T-cell (primary cell): Measurements from ENCODE around the gene PCNX2. TPM values are rescaled to one million over a fixed set of nuclear protein-coding genes. Genes with fewer than 3 reads are reported as not detected.

Experiments
- ATAC-seq, 4 experiments: fragments of 200-7000 bp in 3 of 4; fragments of 150-1000 bp in 1 of 4; cut with Tn5 transposase; replicated peaks in 1 of 4; 1 replicate in 3 of 4; 2 replicates in 1 of 4; pipeline ENCODE4 v1.10.0; 2021; ENCODE audit warnings: moderate library complexity in 3 of 4, mild to moderate bottlenecking in 2 of 4, moderate number of reproducible peaks in 1 of 4
- CTCF ChIA-PET, 2 donors: fragments of 300-600 bp; sonication (Branson Sonifier 250); formaldehyde crosslinking; loops; one replicate each; lab custom pipeline; 2022; ENCODE audit warnings: antibody characterized with exemption in 2 of 2; lab: Charles Lee
- POLR2A ChIA-PET, 2 donors: fragments of 300-600 bp; sonication (Branson Sonifier 250); formaldehyde crosslinking; loops; one replicate each; lab custom pipeline; 2022; ENCODE audit warnings: antibody characterized with exemption in 2 of 2; lab: Charles Lee
- DNase-seq, 35 experiments: peaks; one replicate each; pipeline versions ENCODE4 v3.0.0 to v3.0.0-alpha.2; 2013 to 2023
- H3K27ac ChIP-seq: one replicate; pipeline ENCODE4 v1.5.1; 2013; ENCODE audit warnings: low read length
- H3K27me3 ChIP-seq, 2 experiments: replicated peaks in 1 of 2; 1 replicate in 1 of 2; 2 replicates in 1 of 2; pipeline versions ENCODE4 v1.6.1 to v1.7.0; 2013; ENCODE audit warnings: low read length in 1 of 2, mixed read lengths in 1 of 2; ENCODE audit not compliant: control insufficient read depth in 2 of 2, insufficient read depth in 2 of 2; ENCODE audit errors: extremely low read depth in 1 of 2
- H3K36me3 ChIP-seq, 2 donors: 1 replicate in 1 of 2; 2 replicates in 1 of 2; pipeline versions ENCODE4 v1.6.1 to v1.7.0; 2013; ENCODE audit warnings: low read length in 1 of 2; ENCODE audit not compliant: control insufficient read depth in 2 of 2, insufficient read depth in 1 of 2; ENCODE audit errors: extremely low read depth in 1 of 2
- H3K4me1 ChIP-seq, 2 experiments: 1 replicate in 1 of 2; 2 replicates in 1 of 2; pipeline versions ENCODE4 v1.6.1 to v1.7.0; 2013; ENCODE audit warnings: low read length in 2 of 2, mixed read lengths in 1 of 2; ENCODE audit not compliant: insufficient read depth in 2 of 2, control insufficient read depth in 1 of 2; ENCODE audit errors: extremely low read depth in 1 of 2
- H3K4me3 ChIP-seq, 2 donors: 1 replicate in 1 of 2; 2 replicates in 1 of 2; pipeline versions ENCODE4 v1.5.1 to v1.7.0; 2013; ENCODE audit warnings: mild to moderate bottlenecking in 2 of 2, low read length in 1 of 2, moderate library complexity in 1 of 2; ENCODE audit not compliant: control insufficient read depth in 1 of 2; ENCODE audit errors: extremely low read depth in 1 of 2
- H3K9me3 ChIP-seq: 2 replicates; pipeline ENCODE4 v1.7.0; 2013
- H3K27ac Mint-ChIP-seq, 2 donors: one replicate each; pipeline ENCODE4 v1.8.0; 2020 to 2021; ENCODE audit warnings: mild to moderate bottlenecking in 2 of 2, mixed read lengths in 2 of 2
- H3K27me3 Mint-ChIP-seq, 2 donors: one replicate each; pipeline ENCODE4 v1.8.0; 2021 to 2022; ENCODE audit warnings: mixed read lengths in 2 of 2
- H3K36me3 Mint-ChIP-seq: one replicate; pipeline ENCODE4 v1.8.0; 2021; ENCODE audit warnings: mixed read lengths
- H3K4me1 Mint-ChIP-seq, 3 donors: one replicate each; pipeline ENCODE4 v1.8.0; 2020 to 2022; ENCODE audit warnings: mixed read lengths in 3 of 3, mild to moderate bottlenecking in 1 of 3
- H3K4me3 Mint-ChIP-seq, 3 donors: one replicate each; pipeline ENCODE4 v1.8.0; 2020 to 2022; ENCODE audit warnings: mild to moderate bottlenecking in 3 of 3, mixed read lengths in 3 of 3, moderate library complexity in 3 of 3
- H3K9me3 Mint-ChIP-seq, 3 donors: one replicate each; pipeline ENCODE4 v1.8.0; 2020 to 2022; ENCODE audit warnings: mixed read lengths in 3 of 3
- whole genome bisulfite sequencing: methylation state at CpG from one replicate; pipeline ENCODE4 v1.1.5; 2013; ENCODE audit warnings: missing lambda C conversion rate; ENCODE audit not compliant: insufficient coverage; 5-methylcytosine and 5-hydroxymethylcytosine counted together
- total RNA-seq, 35 experiments: library from RNA in 6 of 35; stranded (reverse) in 6 of 35; fragments of 120-200 nt in 1 of 35; gene quantifications; one replicate each; pipeline versions ENCODE4 v1.2.1 to v1.2.4 and lab custom pipeline; 2013 to 2026

Gene PCNX2
- total RNA-seq, 5 donors from 2014 or later (not counting 1 experiment from before 2014, with no cell fraction given) = 47.2 to 91.7 (median 68.6) TPM

- 100% methylated on average over 1 of the region's 4 CpGs for WGBS
- CTCF ChIA-PET = no interaction called here
These were observed 325.0 kb downstream of the PCNX2 start for GRCh38 chr1:232970508-232970907.

DNA sequence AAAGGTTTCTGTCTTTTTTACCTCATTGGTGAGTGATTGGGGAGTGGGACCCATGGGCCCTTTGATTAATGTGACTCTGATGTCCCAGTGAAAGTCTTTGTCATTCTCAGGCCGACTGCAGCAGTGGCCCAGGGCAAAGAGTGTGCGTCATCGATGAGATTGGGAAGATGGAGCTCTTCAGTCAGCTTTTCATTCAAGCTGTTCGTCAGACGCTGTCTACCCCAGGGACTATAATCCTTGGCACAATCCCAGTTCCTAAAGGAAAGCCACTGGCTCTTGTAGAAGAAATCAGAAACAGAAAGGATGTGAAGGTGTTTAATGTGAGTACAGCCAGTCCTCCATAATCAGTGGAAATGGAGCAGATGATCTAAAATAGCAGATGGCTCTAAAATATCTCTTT, 325.7 kb downstream of the PCNX2 start:
- Histone ChIP-seq H3K4me1 (peaks cover 6 to 7% of the 10 kb centered on the region in 2 experiments), H3K9me3 (no peaks in the 10 kb centered on the region), H3K27me3 (no peaks in the 10 kb centered on the region), H3K36me3 (peaks cover 5 to 74% of the 10 kb centered on the region in 2 donors), H3K27ac (no peak overlapping the region), H3K4me3 (no peak overlapping the region)
- 100% methylated on average over 3 of the region's 5 CpGs for WGBS
- peaks cover 11 to 20% (median 11%) of the 10 kb centered on the region in 3 donors for H3K4me1 Mint-ChIP-seq
- DNase-seq (no peak), ATAC-seq (no peak)
- H3K4me3 Mint-ChIP-seq = no peak overlapping the region
- peaks cover 74% of the 10 kb centered on the region for H3K36me3 Mint-ChIP-seq
- CTCF ChIA-PET = no interaction called here
- POLR2A ChIA-PET = no interaction called here
- H3K9me3 Mint-ChIP-seq = peaks cover 17 to 21% (median 17%) of the 10 kb centered on the region in 3 donors
- no peaks in the 10 kb centered on the region for H3K27me3 Mint-ChIP-seq
- no peak overlapping the region for H3K27ac Mint-ChIP-seq

More at GRCh38 chr1:232970508-232970907, 325.0 kb downstream of the PCNX2 start:
- peaks cover 17 to 21% (median 17%) of the 10 kb centered on the region in 3 donors for H3K9me3 Mint-ChIP-seq
- no peaks in the 10 kb centered on the region for H3K9me3 ChIP-seq
- no peak overlapping the region for H3K27ac Mint-ChIP-seq
- no peak overlapping the region for H3K4me3 ChIP-seq
- H3K27me3 ChIP-seq = no peaks in the 10 kb centered on the region
- ATAC-seq (no peak), DNase-seq (no peak)
- H3K36me3 ChIP-seq = peaks cover 5 to 78% of the 10 kb centered on the region in 2 donors
- POLR2A ChIA-PET = no interaction called here
- H3K4me1 ChIP-seq = peaks cover under 1 to 4% of the 10 kb centered on the region in 2 experiments
- peaks cover 4 to 13% (median 4%) of the 10 kb centered on the region in 3 donors for H3K4me1 Mint-ChIP-seq
- no peaks in the 10 kb centered on the region for H3K27me3 Mint-ChIP-seq
- peaks cover 74% of the 10 kb centered on the region for H3K36me3 Mint-ChIP-seq
- H3K4me3 Mint-ChIP-seq = no peak overlapping the region
- no peak overlapping the region for H3K27ac ChIP-seq

GRCh38 chr1:232968965-232969364, 326.6 kb downstream of the PCNX2 start:
- DNase-seq (no peak), ATAC-seq (no peak)

DNA sequence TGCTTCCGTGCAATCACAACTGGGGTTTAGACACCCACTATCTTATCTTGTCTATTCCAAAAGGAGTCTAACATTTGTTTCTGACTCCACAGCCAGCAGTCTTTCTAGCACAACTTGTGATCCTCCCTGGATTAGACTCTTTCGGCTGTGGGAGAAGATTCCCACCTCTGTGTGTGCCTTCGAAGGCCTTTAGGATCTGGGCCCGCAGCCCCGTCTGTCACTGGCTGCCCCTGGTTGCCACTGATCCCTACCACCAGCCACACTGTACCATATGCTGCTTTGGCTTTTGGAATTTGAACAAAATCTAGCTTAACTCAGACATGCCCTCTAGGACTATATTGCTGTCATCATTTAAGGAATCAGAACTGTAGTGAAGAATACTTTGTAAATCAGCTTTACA, 327.1 kb downstream of the PCNX2 start:
- Mint-ChIP-seq H3K27ac (no peak overlapping the region), H3K27me3 (no peaks in the 10 kb centered on the region), H3K4me3 (no peak overlapping the region), H3K9me3 (peaks cover 8 to 11% (median 9%) of the 10 kb centered on the region in 3 donors), H3K36me3 (peaks cover 66% of the 10 kb centered on the region), H3K4me1 (peaks cover 13 to 28% (median 22%) of the 10 kb centered on the region in 3 donors)
- WGBS = 100% methylated on average over 4 of the region's 5 CpGs
- no peaks in the 10 kb centered on the region for H3K27me3 ChIP-seq
- POLR2A ChIA-PET = no interaction called here
- ATAC-seq = no peak
- peaks cover 5 to 70% of the 10 kb centered on the region in 2 donors for H3K36me3 ChIP-seq
- no peaks in the 10 kb centered on the region for H3K9me3 ChIP-seq
- CTCF ChIA-PET = interaction anchor here in 1 of 2 donors (0.6 kb wide), 2 partner anchors 333 to 341 kb away, joined by 3 read pairs; no protein-coding TSS in a partner anchor
- no peak for DNase-seq
- peaks cover 7 to 9% of the 10 kb centered on the region in 2 experiments for H3K4me1 ChIP-seq
- H3K4me3 ChIP-seq = no peak overlapping the region
- no peak overlapping the region for H3K27ac ChIP-seq

More at GRCh38 chr1:232968965-232969364, 326.6 kb downstream of the PCNX2 start:
- H3K9me3 ChIP-seq = no peaks in the 10 kb centered on the region
- ChIA-PET POLR2A (no interaction called here), CTCF (interaction anchor here in 1 of 2 donors (0.6 kb wide), 1 partner anchor 332 kb away, joined by 3 read pairs; no protein-coding TSS in a partner anchor)
- 41% methylated on average over 2 of the region's 3 CpGs for WGBS
- H3K4me3 ChIP-seq = no peak overlapping the region
- Mint-ChIP-seq H3K27me3 (no peaks in the 10 kb centered on the region), H3K36me3 (peaks cover 69% of the 10 kb centered on the region), H3K4me3 (no peak overlapping the region), H3K4me1 (peaks cover 11 to 24% (median 16%) of the 10 kb centered on the region in 3 donors), H3K27ac (no peak overlapping the region), H3K9me3 (peaks cover 14 to 17% (median 15%) of the 10 kb centered on the region in 3 donors)
- peaks cover 5 to 74% of the 10 kb centered on the region in 2 donors for H3K36me3 ChIP-seq
- no peaks in the 10 kb centered on the region for H3K27me3 ChIP-seq
- peaks cover 6 to 7% of the 10 kb centered on the region in 2 experiments for H3K4me1 ChIP-seq
- no peak overlapping the region for H3K27ac ChIP-seq

GRCh38 chr1:232966663-232967062, 328.9 kb downstream of the PCNX2 start:
- Mint-ChIP-seq H3K27me3 (no peaks in the 10 kb centered on the region), H3K4me3 (no peak overlapping the region), H3K36me3 (peaks cover 58% of the 10 kb centered on the region), H3K4me1 (peaks cover 29 to 44% (median 38%) of the 10 kb centered on the region in 3 donors), H3K27ac (no peak overlapping the region), H3K9me3 (no peaks in the 10 kb centered on the region)
- H3K4me3 ChIP-seq = no peak overlapping the region
- WGBS = 92% methylated on average over 2 of the region's 4 CpGs
- CTCF ChIA-PET = no interaction called here
- no peaks in the 10 kb centered on the region for H3K27me3 ChIP-seq
- H3K36me3 ChIP-seq = peaks cover 5 to 54% of the 10 kb centered on the region in 2 donors
- H3K9me3 ChIP-seq = no peaks in the 10 kb centered on the region
- peaks cover 7 to 10% of the 10 kb centered on the region in 2 experiments for H3K4me1 ChIP-seq
- H3K27ac ChIP-seq = no peak overlapping the region
- ATAC-seq = no peak
- POLR2A ChIA-PET = no interaction called here
- DNase-seq = no peak

DNA sequence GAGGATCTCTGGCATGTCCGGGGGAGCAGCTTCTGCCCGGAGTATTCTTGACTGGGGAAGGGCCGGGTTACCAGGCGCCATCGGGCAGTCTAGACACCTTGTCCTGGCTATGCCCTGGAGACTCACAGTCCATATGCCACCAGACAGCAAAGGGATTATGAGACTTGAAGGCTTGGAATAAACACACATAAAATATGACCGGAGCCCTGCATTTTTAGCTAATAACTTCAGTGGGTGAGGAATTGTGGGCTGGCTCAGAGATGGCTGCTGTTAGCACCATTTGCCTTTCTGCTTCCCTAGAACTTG, 329.7 kb downstream of the PCNX2 start:
- 97% methylated on average over 5 of the region's 6 CpGs for WGBS
- Mint-ChIP-seq H3K4me3 (no peak overlapping the region), H3K27me3 (no peaks in the 10 kb centered on the region), H3K36me3 (peaks cover 55% of the 10 kb centered on the region), H3K4me1 (peaks cover 29 to 48% (median 38%) of the 10 kb centered on the region in 3 donors), H3K9me3 (no peaks in the 10 kb centered on the region), H3K27ac (no peak overlapping the region)
- Histone ChIP-seq H3K4me3 (no peak overlapping the region), H3K27me3 (no peaks in the 10 kb centered on the region), H3K4me1 (peaks cover 7 to 10% of the 10 kb centered on the region in 2 experiments), H3K27ac (no peak overlapping the region), H3K9me3 (no peaks in the 10 kb centered on the region), H3K36me3 (peaks cover 5 to 46% of the 10 kb centered on the region in 2 donors)
- DNase-seq (no peak), ATAC-seq (no peak)
- POLR2A ChIA-PET = no interaction called here
- CTCF ChIA-PET = no interaction called here
